Measurements from ENCODE around the gene OCLN. TPM values are rescaled to one million over a fixed set of nuclear protein-coding genes. Genes with fewer than 3 reads are reported as not detected.
"Not testable (repeated sequence)": the region's sequence is repeated elsewhere in the genome, so short reads cannot be mapped to it uniquely, and the experiment has no call there.

Gene OCLN
- polyA plus RNA-seq, 4 donors, result 7.8 to 134 (median 12.3) TPM

DNA sequence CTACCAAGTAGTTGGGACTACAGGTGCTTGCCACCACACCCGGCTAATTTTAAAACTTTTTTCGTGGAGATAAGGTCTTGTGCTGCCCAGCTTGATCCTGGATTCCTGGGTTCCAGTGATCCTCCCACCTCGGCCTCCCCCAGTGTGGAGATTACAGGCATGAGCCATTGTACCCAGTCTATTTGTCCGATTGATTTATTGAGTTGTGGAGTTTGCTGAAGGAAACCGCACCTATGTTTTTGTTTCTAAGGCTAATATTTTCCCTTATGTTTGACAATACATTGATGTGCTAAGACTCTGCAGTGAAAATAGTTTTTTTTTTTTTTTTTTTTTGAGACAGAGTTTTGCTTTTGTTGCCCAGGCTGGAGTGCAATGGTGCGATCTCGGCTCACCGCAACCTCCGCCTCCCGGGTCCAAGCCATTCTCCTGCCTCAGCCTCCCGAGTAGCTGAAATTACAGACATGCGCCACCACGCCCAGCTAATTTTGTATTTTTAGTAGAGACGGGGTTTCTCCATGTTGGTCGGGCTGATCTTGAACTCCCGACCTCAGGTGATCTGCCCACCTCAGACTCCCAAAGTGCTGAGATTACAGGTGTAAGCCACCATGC is 20.0 kb upstream of the OCLN start:
- not testable (repeated sequence) for H3K27me3 ChIP-seq (ENCODE audit: control insufficient read depth in 3 of 3, insufficient read depth in 3 of 3, low read length in 3 of 3); H3K4me1 ChIP-seq (ENCODE audit: control insufficient read depth in 3 of 3, insufficient read depth in 2 of 3, low read depth in 1 of 3, low read length in 2 of 3); H3K36me3 ChIP-seq (ENCODE audit: control insufficient read depth in 3 of 3, insufficient read depth in 2 of 3, low read depth in 1 of 3, low read length in 3 of 3); H3K4me3 ChIP-seq (ENCODE audit: low read depth in 1 of 3, low read length in 3 of 3); H3K27ac ChIP-seq (ENCODE audit: low read depth in 1 of 3, low read length in 2 of 3); DNase-seq; FAIRE-seq; H3K9me3 ChIP-seq (ENCODE audit: control insufficient read depth in 2 of 2, insufficient read depth in 1 of 2, low read depth in 1 of 2, low read length in 1 of 2)
- 87 to 91% (median 88%) methylated on average over 16 of the region's 16 CpGs for WGBS, 3 donors

DNA sequence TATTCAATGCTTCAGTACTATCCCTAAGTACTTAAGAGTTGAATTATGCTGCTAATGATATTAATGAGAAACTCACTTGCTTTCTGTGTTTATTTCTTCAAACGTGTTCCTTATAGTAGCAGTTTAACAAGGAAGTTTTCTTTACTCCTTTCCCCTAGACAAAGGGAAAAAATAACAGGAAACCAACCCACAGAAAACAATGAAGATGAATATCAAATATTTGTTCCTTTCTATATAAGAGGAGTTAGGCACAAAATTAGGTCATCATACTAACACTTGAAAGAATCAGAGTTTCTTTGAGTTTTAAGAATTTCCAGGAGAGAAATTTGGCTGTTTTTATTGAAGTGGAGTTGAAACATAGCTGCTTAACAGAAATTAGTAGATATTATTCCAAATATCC is 15.4 kb upstream of the OCLN start:
- Histone ChIP-seq H3K4me1 (ENCODE audit: control insufficient read depth in 3 of 3, insufficient read depth in 2 of 3, low read depth in 1 of 3, low read length in 2 of 3) (no peaks in the 10 kb centered on the region), H3K36me3 (ENCODE audit: control insufficient read depth in 3 of 3, insufficient read depth in 2 of 3, low read depth in 1 of 3, low read length in 3 of 3) (no peaks in the 10 kb centered on the region), H3K9me3 (ENCODE audit: control insufficient read depth in 2 of 2, insufficient read depth in 1 of 2, low read depth in 1 of 2, low read length in 1 of 2) (no peaks in the 10 kb centered on the region), H3K27me3 (ENCODE audit: control insufficient read depth in 3 of 3, insufficient read depth in 3 of 3, low read length in 3 of 3) (no peaks in the 10 kb centered on the region), H3K27ac (ENCODE audit: low read depth in 1 of 3, low read length in 2 of 3) (no peak overlapping the region), H3K4me3 (ENCODE audit: low read depth in 1 of 3, low read length in 3 of 3) (no peak overlapping the region)
- WGBS, 3 donors, result 8 to 17% (median 17%) methylated on average over 1 of the region's 1 CpG
- DNase-seq, result no peak
- no peak for FAIRE-seq

DNA sequence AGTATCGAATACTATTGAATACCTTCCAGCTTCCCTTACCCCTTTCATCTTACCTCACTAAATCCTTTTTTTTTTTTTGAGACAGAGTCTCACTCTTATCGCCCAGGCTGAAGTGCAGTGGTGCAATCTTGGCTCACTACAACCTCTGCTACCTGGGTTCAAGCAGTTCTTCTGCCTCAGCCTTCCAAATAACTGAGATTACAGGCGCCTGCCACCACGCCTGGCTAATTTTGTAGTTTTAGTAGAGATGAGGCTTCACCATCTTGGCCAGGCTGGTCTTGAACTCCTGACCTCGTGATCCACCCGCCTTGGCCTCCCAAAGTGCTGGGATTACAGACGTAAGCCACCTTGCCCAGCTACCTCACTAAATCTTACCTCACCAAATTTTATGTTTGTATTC is 14.3 kb upstream of the OCLN start:
- H3K4me1 ChIP-seq (ENCODE audit: control insufficient read depth in 3 of 3, insufficient read depth in 2 of 3, low read depth in 1 of 3, low read length in 2 of 3); H3K36me3 ChIP-seq (ENCODE audit: control insufficient read depth in 3 of 3, insufficient read depth in 2 of 3, low read depth in 1 of 3, low read length in 3 of 3); DNase-seq; FAIRE-seq; H3K27ac ChIP-seq (ENCODE audit: low read depth in 1 of 3, low read length in 2 of 3); H3K27me3 ChIP-seq (ENCODE audit: control insufficient read depth in 3 of 3, insufficient read depth in 3 of 3, low read length in 3 of 3); H3K4me3 ChIP-seq (ENCODE audit: low read depth in 1 of 3, low read length in 3 of 3); H3K9me3 ChIP-seq (ENCODE audit: control insufficient read depth in 2 of 2, insufficient read depth in 1 of 2, low read depth in 1 of 2, low read length in 1 of 2): not testable (repeated sequence)
- 83 to 84% (median 83%) methylated on average over 7 of the region's 7 CpGs for WGBS, 3 donors

DNA sequence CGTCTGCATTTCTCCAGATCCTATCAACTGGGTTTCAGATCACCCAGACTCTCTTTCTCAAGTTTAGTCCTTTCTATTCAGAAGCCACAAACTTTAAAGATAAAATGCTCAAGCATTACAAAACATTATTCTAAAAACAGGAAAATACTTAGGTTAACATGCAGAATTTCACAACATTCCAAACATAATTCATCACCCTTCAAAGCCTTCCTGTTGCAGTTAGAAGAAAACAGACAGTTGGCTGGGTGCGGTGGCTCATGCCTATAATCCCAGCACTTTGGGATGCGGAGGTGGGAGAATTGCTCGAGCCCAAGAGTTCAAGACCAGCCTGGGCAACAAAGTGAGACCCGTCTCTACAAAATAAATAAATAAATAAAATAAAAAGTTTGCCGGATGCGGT is 7.7 kb upstream of the OCLN start:
- Histone ChIP-seq H3K36me3 (ENCODE audit: control insufficient read depth in 3 of 3, insufficient read depth in 2 of 3, low read depth in 1 of 3, low read length in 3 of 3) (no peaks in the 10 kb centered on the region), H3K4me3 (ENCODE audit: low read depth in 1 of 3, low read length in 3 of 3) (no peak overlapping the region), H3K27me3 (ENCODE audit: control insufficient read depth in 3 of 3, insufficient read depth in 3 of 3, low read length in 3 of 3) (no peaks in the 10 kb centered on the region), H3K27ac (ENCODE audit: low read depth in 1 of 3, low read length in 2 of 3) (no peak overlapping the region), H3K4me1 (ENCODE audit: control insufficient read depth in 3 of 3, insufficient read depth in 2 of 3, low read depth in 1 of 3, low read length in 2 of 3) (peaks cover 0 to 17% (median 0%) of the 10 kb centered on the region in 3 donors), H3K9me3 (ENCODE audit: control insufficient read depth in 2 of 2, insufficient read depth in 1 of 2, low read depth in 1 of 2, low read length in 1 of 2) (no peaks in the 10 kb centered on the region)
- DNase-seq (no peak), FAIRE-seq (no peak)
- 79 to 91% (median 82%) methylated on average over 7 of the region's 7 CpGs for WGBS, 3 donors

DNA sequence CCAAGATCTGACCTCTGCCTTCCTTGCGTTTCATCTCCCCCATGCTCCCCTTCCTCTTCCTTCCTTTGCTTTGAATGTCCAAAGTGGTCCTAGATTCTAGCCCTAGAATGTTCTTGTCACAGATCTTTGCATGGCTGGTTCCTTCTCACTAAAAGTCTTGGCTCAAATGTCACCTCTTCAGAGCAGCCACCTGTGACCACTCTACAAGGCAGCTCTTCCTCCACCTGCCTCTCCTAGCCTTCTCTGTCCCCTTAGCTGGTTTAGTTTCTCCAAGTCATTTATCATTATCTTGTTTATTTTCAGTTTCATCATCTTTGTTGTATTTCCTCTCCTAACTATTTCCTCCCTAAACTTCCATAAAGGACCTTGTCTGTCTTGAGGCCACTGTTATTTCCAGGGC is 7.1 kb upstream of the OCLN start:
- Histone ChIP-seq H3K4me1 (ENCODE audit: control insufficient read depth in 3 of 3, insufficient read depth in 2 of 3, low read depth in 1 of 3, low read length in 2 of 3) (peaks cover 0 to 17% (median 0%) of the 10 kb centered on the region in 3 donors), H3K4me3 (ENCODE audit: low read depth in 1 of 3, low read length in 3 of 3) (no peak overlapping the region), H3K36me3 (ENCODE audit: control insufficient read depth in 3 of 3, insufficient read depth in 2 of 3, low read depth in 1 of 3, low read length in 3 of 3) (no peaks in the 10 kb centered on the region), H3K9me3 (ENCODE audit: control insufficient read depth in 2 of 2, insufficient read depth in 1 of 2, low read depth in 1 of 2, low read length in 1 of 2) (no peaks in the 10 kb centered on the region), H3K27ac (ENCODE audit: low read depth in 1 of 3, low read length in 2 of 3) (no peak overlapping the region), H3K27me3 (ENCODE audit: control insufficient read depth in 3 of 3, insufficient read depth in 3 of 3, low read length in 3 of 3) (no peaks in the 10 kb centered on the region)
- WGBS, 3 donors, result 77 to 100% (median 92%) methylated on average over 1 of the region's 1 CpG
- FAIRE-seq (no peak), DNase-seq (no peak)

DNA sequence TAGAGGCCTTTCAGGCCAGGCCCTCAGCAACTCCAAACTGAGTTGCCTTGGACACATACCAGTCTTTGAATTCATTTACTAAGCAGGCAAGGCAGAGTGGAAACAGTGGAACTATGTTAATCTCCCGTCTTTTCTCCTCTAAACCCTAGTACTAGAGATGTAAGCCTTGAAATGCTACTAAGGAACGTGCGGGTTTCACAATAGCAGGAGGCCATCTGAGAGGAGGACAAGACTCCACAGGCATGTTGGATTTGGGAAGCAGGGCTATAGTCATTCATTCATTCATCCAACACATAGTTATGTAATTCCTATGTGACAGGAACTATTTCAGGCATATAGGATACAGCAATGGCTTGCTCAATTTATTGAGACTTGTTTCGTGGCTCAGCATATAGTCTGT is 3.3 kb upstream of the OCLN start:
- H3K27me3 ChIP-seq (ENCODE audit: control insufficient read depth in 3 of 3, insufficient read depth in 3 of 3, low read length in 3 of 3), result peaks cover 0 to 11% (median 0%) of the 10 kb centered on the region in 3 donors
- H3K4me3 ChIP-seq (ENCODE audit: low read depth in 1 of 3, low read length in 3 of 3), result no peak overlapping the region
- peak in 1 of 2 donors; percentile 39 for DNase-seq
- FAIRE-seq, result no peak
- H3K36me3 ChIP-seq (ENCODE audit: control insufficient read depth in 3 of 3, insufficient read depth in 2 of 3, low read depth in 1 of 3, low read length in 3 of 3), result no peaks in the 10 kb centered on the region
- H3K27ac ChIP-seq (ENCODE audit: low read depth in 1 of 3, low read length in 2 of 3), result peak overlapping the region in 1 of 3 donors; percentile 70
- H3K4me1 ChIP-seq (ENCODE audit: control insufficient read depth in 3 of 3, insufficient read depth in 2 of 3, low read depth in 1 of 3, low read length in 2 of 3), result peaks cover 0 to 24% (median 0%) of the 10 kb centered on the region in 3 donors
- H3K9me3 ChIP-seq (ENCODE audit: control insufficient read depth in 2 of 2, insufficient read depth in 1 of 2, low read depth in 1 of 2, low read length in 1 of 2), result no peaks in the 10 kb centered on the region
- WGBS, 3 donors, result 79 to 88% (median 87%) methylated on average over 4 of the region's 4 CpGs

DNA sequence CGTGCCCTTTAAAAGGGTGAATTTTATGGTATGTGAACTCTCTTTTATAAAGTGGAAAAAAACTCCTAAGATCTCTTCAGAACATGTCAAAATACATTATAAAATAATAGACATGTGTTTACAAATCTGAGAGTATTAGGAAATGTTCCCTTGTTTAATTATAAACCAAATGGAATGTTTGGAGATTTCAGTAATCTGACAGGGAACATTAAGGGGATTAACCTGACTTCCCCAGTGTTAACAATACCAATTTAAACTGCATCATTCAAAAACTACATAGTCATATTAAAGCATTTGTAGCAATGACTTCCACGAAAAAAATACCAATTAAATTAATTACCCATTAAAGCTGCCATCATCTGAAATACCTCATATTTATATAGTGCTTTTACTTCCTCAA is 1.6 kb upstream of the OCLN start:
- FAIRE-seq, result no peak
- WGBS, 3 donors, result 41 to 63% (median 58%) methylated on average over 2 of the region's 2 CpGs

DNA sequence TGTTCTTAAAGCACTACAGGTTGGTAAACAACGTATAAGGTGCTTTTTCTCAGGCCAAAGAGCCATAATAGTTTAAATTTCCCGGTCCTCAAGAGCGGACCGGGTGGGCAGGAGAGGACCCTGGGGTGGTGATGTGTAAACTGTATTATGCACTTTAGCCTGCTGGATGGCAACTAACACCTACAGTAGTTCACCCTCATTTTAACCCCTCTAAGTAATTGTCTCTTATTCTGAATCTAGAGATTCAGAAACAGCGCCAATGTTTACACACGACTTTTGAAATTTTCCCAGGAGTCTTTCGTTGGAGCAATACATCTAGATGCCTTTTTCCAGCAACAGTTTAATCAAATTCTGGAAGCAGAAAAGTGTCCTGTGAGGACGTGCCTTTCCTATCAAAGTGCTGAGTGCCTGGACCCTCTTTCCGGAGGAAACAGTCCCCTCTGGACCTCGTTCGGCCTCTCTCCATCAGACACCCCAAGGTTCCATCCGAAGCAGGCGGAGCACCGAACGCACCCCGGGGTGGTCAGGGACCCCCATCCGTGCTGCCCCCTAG is 676 bp upstream of the OCLN start:
- FAIRE-seq (no peak), DNase-seq (no peak)
- H3K27me3 ChIP-seq (ENCODE audit: control insufficient read depth in 3 of 3, insufficient read depth in 3 of 3, low read length in 3 of 3), result peaks cover 0 to 11% (median 2%) of the 10 kb centered on the region in 3 donors
- H3K27ac ChIP-seq (ENCODE audit: low read depth in 1 of 3, low read length in 2 of 3), result peak overlapping the region; percentile 89 to 98 (median 95)
- peaks cover 0 to 25% (median 2%) of the 10 kb centered on the region in 3 donors for H3K4me1 ChIP-seq (ENCODE audit: control insufficient read depth in 3 of 3, insufficient read depth in 2 of 3, low read depth in 1 of 3, low read length in 2 of 3)
- no peaks in the 10 kb centered on the region for H3K36me3 ChIP-seq (ENCODE audit: control insufficient read depth in 3 of 3, insufficient read depth in 2 of 3, low read depth in 1 of 3, low read length in 3 of 3)
- no peaks in the 10 kb centered on the region for H3K9me3 ChIP-seq (ENCODE audit: control insufficient read depth in 2 of 2, insufficient read depth in 1 of 2, low read depth in 1 of 2, low read length in 1 of 2)
- WGBS, 3 donors, result 5 to 13% (median 7%) methylated on average over 17 of the region's 17 CpGs
- H3K4me3 ChIP-seq (ENCODE audit: low read depth in 1 of 3, low read length in 3 of 3), result peak overlapping the region; percentile 64 to 92 (median 79)

More for the DNA sequence above, 1.6 kb upstream of the OCLN start:
- H3K4me3 ChIP-seq (ENCODE audit: low read depth in 1 of 3, low read length in 3 of 3), result no peak overlapping the region
- peaks cover 0 to 11% (median 2%) of the 10 kb centered on the region in 3 donors for H3K27me3 ChIP-seq (ENCODE audit: control insufficient read depth in 3 of 3, insufficient read depth in 3 of 3, low read length in 3 of 3)
- peak overlapping the region in 1 of 3 donors; percentile 95 for H3K27ac ChIP-seq (ENCODE audit: low read depth in 1 of 3, low read length in 2 of 3)
- H3K9me3 ChIP-seq (ENCODE audit: control insufficient read depth in 2 of 2, insufficient read depth in 1 of 2, low read depth in 1 of 2, low read length in 1 of 2), result no peaks in the 10 kb centered on the region
- H3K36me3 ChIP-seq (ENCODE audit: control insufficient read depth in 3 of 3, insufficient read depth in 2 of 3, low read depth in 1 of 3, low read length in 3 of 3), result no peaks in the 10 kb centered on the region
- DNase-seq, result no peak
- peaks cover 0 to 21% (median 2%) of the 10 kb centered on the region in 3 donors for H3K4me1 ChIP-seq (ENCODE audit: control insufficient read depth in 3 of 3, insufficient read depth in 2 of 3, low read depth in 1 of 3, low read length in 2 of 3)
